ENCODE measurements around the gene MS4A13. TPM values are rescaled to one million over a fixed set of nuclear protein-coding genes. Genes with fewer than 3 reads are reported as not detected.

MS4A13 gene
- polyA plus RNA-seq (2012; ENCODE audit: insufficient read length, low read depth): not detected

- no peak for TF ChIP-seq TAF1 (IDR thresholded peaks at IDR 0.05; ENCODE audit: borderline replicate concordance, insufficient read depth, low read length)
- no peak for TF ChIP-seq REST (IDR thresholded peaks at IDR 0.05; ENCODE audit: insufficient read depth in 1 of 2, low read depth in 2 of 2, low read length in 2 of 2)
- no peak for TF ChIP-seq FOXP2 (optimal IDR thresholded peaks at IDR 0.05; ENCODE audit: borderline replicate concordance, extremely low read depth, extremely low read length, insufficient read depth)
- TF ChIP-seq POLR2AphosphoS5 (IDR thresholded peaks at IDR 0.05; ENCODE audit: low read depth, low read length): no peak
- no peak for TF ChIP-seq SIN3A (IDR thresholded peaks at IDR 0.05; ENCODE audit: borderline replicate concordance, insufficient read depth, low read length)
Observed at GRCh38 chr11:60515144-60515855, at the start of gene MS4A13. MS4A13 (plus strand) TSS chr11:60515392; CDS start chr11:60518084, 2,692 bp downstream.

GRCh38 chr11:60468829-60469228 is 46.4 kb upstream of the MS4A13 start:
- TF ChIP-seq TAF1 (IDR thresholded peaks at IDR 0.05; ENCODE audit: borderline replicate concordance, insufficient read depth, low read length): no peak
- TF ChIP-seq SIN3A (IDR thresholded peaks at IDR 0.05; ENCODE audit: borderline replicate concordance, insufficient read depth, low read length): no peak
- TF ChIP-seq FOXP2 (optimal IDR thresholded peaks at IDR 0.05; ENCODE audit: borderline replicate concordance, extremely low read depth, extremely low read length, insufficient read depth): no peak

- TF ChIP-seq POLR2AphosphoS5 (IDR thresholded peaks at IDR 0.05; ENCODE audit: low read depth, low read length): no peak
- TF ChIP-seq FOXP2 (optimal IDR thresholded peaks at IDR 0.05; ENCODE audit: borderline replicate concordance, extremely low read depth, extremely low read length, insufficient read depth): no peak
- no peak for TF ChIP-seq TAF1 (IDR thresholded peaks at IDR 0.05; ENCODE audit: borderline replicate concordance, insufficient read depth, low read length)
- no peak for TF ChIP-seq REST (IDR thresholded peaks at IDR 0.05; ENCODE audit: insufficient read depth in 1 of 2, low read depth in 2 of 2, low read length in 2 of 2)
- no peak for TF ChIP-seq SIN3A (IDR thresholded peaks at IDR 0.05; ENCODE audit: borderline replicate concordance, insufficient read depth, low read length)
Observed at GRCh38 chr11:60469723-60470122, 45.5 kb upstream of the MS4A13 start.

- TF ChIP-seq TAF1 (IDR thresholded peaks at IDR 0.05; ENCODE audit: borderline replicate concordance, insufficient read depth, low read length): no peak
- no peak for TF ChIP-seq POLR2AphosphoS5 (IDR thresholded peaks at IDR 0.05; ENCODE audit: low read depth, low read length)
- TF ChIP-seq REST (IDR thresholded peaks at IDR 0.05; ENCODE audit: insufficient read depth in 1 of 2, low read depth in 2 of 2, low read length in 2 of 2): no peak
- TF ChIP-seq FOXP2 (optimal IDR thresholded peaks at IDR 0.05; ENCODE audit: borderline replicate concordance, extremely low read depth, extremely low read length, insufficient read depth): no peak
- TF ChIP-seq SIN3A (IDR thresholded peaks at IDR 0.05; ENCODE audit: borderline replicate concordance, insufficient read depth, low read length): no peak
Observed at GRCh38 chr11:60477035-60477445, 38.2 kb upstream of the MS4A13 start.

GRCh38 chr11:60482361-60482760 is 32.8 kb upstream of the MS4A13 start:
- TF ChIP-seq POLR2AphosphoS5 (IDR thresholded peaks at IDR 0.05; ENCODE audit: low read depth, low read length): no peak
- TF ChIP-seq SIN3A (IDR thresholded peaks at IDR 0.05; ENCODE audit: borderline replicate concordance, insufficient read depth, low read length): no peak
- no peak for TF ChIP-seq TAF1 (IDR thresholded peaks at IDR 0.05; ENCODE audit: borderline replicate concordance, insufficient read depth, low read length)
- TF ChIP-seq FOXP2 (optimal IDR thresholded peaks at IDR 0.05; ENCODE audit: borderline replicate concordance, extremely low read depth, extremely low read length, insufficient read depth): no peak
- no peak for TF ChIP-seq REST (IDR thresholded peaks at IDR 0.05; ENCODE audit: insufficient read depth in 1 of 2, low read depth in 2 of 2, low read length in 2 of 2)

Measured in PFSK-1 (cell line).